Gastroesophageal sphincter (tissue), 4 donors: ENCODE data around the gene PPARG. TPM values are rescaled to one million over a fixed set of nuclear protein-coding genes. Genes with fewer than 3 reads are reported as not detected.

Experiments
- ATAC-seq: fragments of 150-250 bp; one replicate; pipeline ENCODE4 v1.9.1; 2016; ENCODE audit warnings: mild to moderate bottlenecking, moderate library complexity
- H3K27ac ChIP-seq, 4 donors: fragments of 200-600 bp; sonication (generic) in 3 of 4; 1 replicate in 3 of 4; 2 replicates in 1 of 4; pipeline ENCODE4 v1.5.1; 2016 to 2019
- H3K27me3 ChIP-seq: fragments of 200-600 bp; sonication (generic); one replicate; pipeline ENCODE4 v1.5.1; 2019
- H3K36me3 ChIP-seq, 2 donors: fragments of 200-600 bp; sonication (generic); one replicate each; pipeline ENCODE4 v1.5.1; 2019; ENCODE audit warnings: control low read depth in 1 of 2
- H3K4me1 ChIP-seq, 3 donors: fragments of 200-600 bp; sonication (generic); 1 replicate in 2 of 3; 2 replicates in 1 of 3; pipeline ENCODE4 v1.5.1; 2016 to 2019; ENCODE audit warnings: control low read depth in 2 of 3
- H3K4me3 ChIP-seq, 2 donors: fragments of 200-600 bp; sonication (generic); one replicate each; pipeline ENCODE4 v1.5.1; 2019; ENCODE audit warnings: mild to moderate bottlenecking in 1 of 2, moderate library complexity in 1 of 2
- H3K9me3 ChIP-seq, 3 donors: fragments of 200-600 bp; sonication (generic); one replicate each; pipeline ENCODE4 v1.5.1; 2017 to 2019; ENCODE audit warnings: control low read depth in 2 of 3
- CTCF ChIP-seq, 4 experiments: fragments of 200-600 bp in 2 of 4; fragments of 450-650 bp in 2 of 4; sonication (generic) in 1 of 4; IDR thresholded peaks; one replicate each; pipeline ENCODE4 v1.5.1; 2017 to 2019; ENCODE audit warnings: antibody characterized with exemption in 4 of 4, mild to moderate bottlenecking in 2 of 4, moderate library complexity in 2 of 4
- EP300 ChIP-seq: sonication (generic); formaldehyde crosslinking; IDR thresholded peaks from one replicate; pipeline ENCODE4 v1.6.1; 2017; ENCODE audit warnings: antibody characterized with exemption, mild to moderate bottlenecking
- POLR2A ChIP-seq, 2 donors: fragments of 450-650 bp; IDR thresholded peaks; one replicate each; pipeline ENCODE4 v1.6.1; 2017; ENCODE audit warnings: antibody characterized with exemption in 2 of 2, mild to moderate bottlenecking in 2 of 2, moderate library complexity in 1 of 2
- POLR2AphosphoS5 ChIP-seq: sonication (generic); formaldehyde crosslinking; IDR thresholded peaks from one replicate; pipeline ENCODE4 v1.6.1; 2017; ENCODE audit warnings: antibody characterized with exemption
- WGBS, 2 donors: methylation state at CpG; one replicate each; pipeline ENCODE4 v1.1.5; 2018; ENCODE audit warnings: low coverage in 1 of 2; 5-methylcytosine and 5-hydroxymethylcytosine counted together
- total RNA-seq, 4 donors: library from RNA; depleted of rRNA; stranded (reverse); fragments of >200 nt; gene quantifications; one replicate each; pipeline ENCODE4 v1.1.0, GENCODE V29; 2016

The PPARG gene
- total RNA-seq, 4 donors from 2014 or later = 3.9 to 14.9 (median 9.3) TPM

DNA sequence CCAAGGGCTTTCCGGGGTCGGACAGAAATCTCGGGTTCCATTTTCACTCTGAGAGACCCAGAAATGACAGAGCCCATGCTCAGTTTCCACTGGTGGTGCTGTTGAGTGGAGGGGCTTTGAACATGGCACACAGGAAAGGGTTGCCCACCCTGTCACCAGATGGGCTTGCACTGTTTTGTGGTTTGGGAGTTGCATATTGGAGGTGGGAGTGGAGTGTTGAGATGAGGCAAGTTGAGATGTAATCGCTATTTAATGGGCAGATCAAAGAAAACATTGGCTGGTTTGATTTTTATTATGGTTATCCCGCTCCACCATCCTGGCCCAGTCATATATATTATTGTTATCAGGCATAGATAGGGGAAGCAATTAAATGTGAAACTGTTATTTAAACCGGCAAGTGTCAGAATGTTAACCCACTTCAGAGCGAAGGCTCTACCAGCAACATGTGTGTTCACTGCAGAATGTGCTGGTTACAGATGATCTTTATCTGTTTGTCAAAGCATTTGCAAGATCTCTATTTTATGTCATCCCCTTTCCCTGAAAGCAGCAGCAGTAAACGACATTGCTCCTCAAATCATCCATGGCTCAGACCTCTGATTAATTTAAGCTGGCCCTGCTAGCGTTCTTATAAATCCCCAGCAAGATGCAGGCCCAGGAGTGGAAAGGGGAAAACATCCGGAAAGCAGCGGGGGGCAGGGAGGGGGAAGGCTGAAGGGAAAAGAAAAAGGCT is 137.1 kb downstream of the PPARG start:
- Histone ChIP-seq H3K4me3 (no peak overlapping the region), H3K27ac (no peak overlapping the region), H3K36me3 (no peaks in the 10 kb centered on the region), H3K9me3 (no peaks in the 10 kb centered on the region), H3K4me1 (peaks cover 0 to 4% (median 0%) of the 10 kb centered on the region in 3 donors), H3K27me3 (peaks cover 18% of the 10 kb centered on the region)
- TF ChIP-seq CTCF (IDR thresholded peaks at IDR 0.05) (no peak), POLR2AphosphoS5 (no peak), EP300 (no peak), POLR2A (IDR thresholded peaks at IDR 0.05) (no peak)
- WGBS, 2 donors = 60 to 65% methylated on average over 5 to 10 of the region's 11 CpGs
- no peak for ATAC-seq

- TF ChIP-seq POLR2A (IDR thresholded peaks at IDR 0.05) (no peak), CTCF (IDR thresholded peaks at IDR 0.05) (no peak), POLR2AphosphoS5 (no peak), EP300 (no peak)
- no peak overlapping the region for H3K4me3 ChIP-seq
- H3K36me3 ChIP-seq = no peaks in the 10 kb centered on the region
- no peak overlapping the region for H3K27ac ChIP-seq
- ATAC-seq = no peak
- 78 to 95% methylated on average over 4 of the region's 4 CpGs for WGBS, 2 donors
- no peaks in the 10 kb centered on the region for H3K9me3 ChIP-seq
- H3K4me1 ChIP-seq = peaks cover 0 to 4% (median 0%) of the 10 kb centered on the region in 3 donors
- peaks cover 18% of the 10 kb centered on the region for H3K27me3 ChIP-seq
Observed at GRCh38 chr3:12427551-12427950, 138.7 kb downstream of the PPARG start.

DNA sequence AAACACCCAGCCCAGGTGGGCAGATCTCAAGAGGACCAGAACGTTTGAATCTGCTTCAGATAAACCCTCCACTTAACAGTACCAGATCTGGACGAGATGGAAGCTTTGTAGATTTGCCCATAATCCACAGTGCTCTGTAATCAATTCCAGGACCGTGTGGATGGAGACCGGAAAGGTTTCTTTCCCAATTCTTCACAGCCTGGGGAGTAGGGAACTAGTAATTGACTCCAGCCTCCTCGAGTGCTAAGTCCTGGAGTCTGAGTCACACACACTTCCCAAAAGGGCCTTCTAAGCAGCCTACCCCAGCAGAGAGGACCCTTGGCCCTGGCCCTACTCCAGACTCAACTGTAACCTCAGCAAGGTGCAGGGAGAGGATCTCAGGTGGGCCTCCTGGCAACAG is 139.3 kb downstream of the PPARG start:
- H3K4me3 ChIP-seq = no peak overlapping the region
- no peak overlapping the region for H3K27ac ChIP-seq
- H3K4me1 ChIP-seq = peaks cover 0 to 4% (median 0%) of the 10 kb centered on the region in 3 donors
- H3K9me3 ChIP-seq = no peaks in the 10 kb centered on the region
- no peak for TF ChIP-seq POLR2A (IDR thresholded peaks at IDR 0.05)
- no peak for TF ChIP-seq EP300
- no peak for TF ChIP-seq POLR2AphosphoS5
- TF ChIP-seq CTCF (IDR thresholded peaks at IDR 0.05) = no peak
- no peaks in the 10 kb centered on the region for H3K36me3 ChIP-seq
- peaks cover 18% of the 10 kb centered on the region for H3K27me3 ChIP-seq
- 74 to 94% methylated on average over 3 of the region's 5 CpGs for WGBS, 2 donors
- ATAC-seq = no peak

GRCh38 chr3:12430086-12430485 is 141.2 kb downstream of the PPARG start:
- WGBS, 2 donors = 19 to 28% methylated on average over 3 to 5 of the region's 5 CpGs
- Histone ChIP-seq H3K9me3 (no peaks in the 10 kb centered on the region), H3K27ac (no peak overlapping the region), H3K27me3 (peaks cover 12% of the 10 kb centered on the region), H3K36me3 (no peaks in the 10 kb centered on the region), H3K4me3 (no peak overlapping the region), H3K4me1 (no peaks in the 10 kb centered on the region)
- TF ChIP-seq POLR2A (IDR thresholded peaks at IDR 0.05) (no peak), POLR2AphosphoS5 (no peak), CTCF (IDR thresholded peaks at IDR 0.05) (no peak), EP300 (no peak)
- ATAC-seq = no peak

- H3K27me3 ChIP-seq = peaks cover 12% of the 10 kb centered on the region
- H3K27ac ChIP-seq = no peak overlapping the region
- WGBS, 2 donors = 78 to 80% methylated on average over 3 to 6 of the region's 6 CpGs
- H3K9me3 ChIP-seq = no peaks in the 10 kb centered on the region
- H3K36me3 ChIP-seq = no peaks in the 10 kb centered on the region
- TF ChIP-seq POLR2AphosphoS5 = no peak
- no peak overlapping the region for H3K4me3 ChIP-seq
- H3K4me1 ChIP-seq = peaks cover 0 to 9% (median 0%) of the 10 kb centered on the region in 3 donors
- no peak for ATAC-seq
Observed at GRCh38 chr3:12433823-12434222, 145.0 kb downstream of the PPARG start.
